Gastroesophageal sphincter (tissue), 4 donors: Measurements from ENCODE around the gene TNPO2. TPM values are rescaled to one million over a fixed set of nuclear protein-coding genes. Genes with fewer than 3 reads are reported as not detected.

Experiments used
- ATAC-seq: fragments of 150-250 bp; one replicate; pipeline ENCODE4 v1.9.1; 2016; ENCODE audit warnings: mild to moderate bottlenecking, moderate library complexity
- H3K27ac ChIP-seq, 4 donors: fragments of 200-600 bp; sonication (generic) in 3 of 4; 1 replicate in 3 of 4; 2 replicates in 1 of 4; pipeline ENCODE4 v1.5.1; 2016 to 2019
- H3K27me3 ChIP-seq: fragments of 200-600 bp; sonication (generic); one replicate; pipeline ENCODE4 v1.5.1; 2019
- H3K36me3 ChIP-seq, 2 donors: fragments of 200-600 bp; sonication (generic); one replicate each; pipeline ENCODE4 v1.5.1; 2019; ENCODE audit warnings: control low read depth in 1 of 2
- H3K4me1 ChIP-seq, 3 donors: fragments of 200-600 bp; sonication (generic); 1 replicate in 2 of 3; 2 replicates in 1 of 3; pipeline ENCODE4 v1.5.1; 2016 to 2019; ENCODE audit warnings: control low read depth in 2 of 3
- H3K4me3 ChIP-seq, 2 donors: fragments of 200-600 bp; sonication (generic); one replicate each; pipeline ENCODE4 v1.5.1; 2019; ENCODE audit warnings: mild to moderate bottlenecking in 1 of 2, moderate library complexity in 1 of 2
- H3K9me3 ChIP-seq, 3 donors: fragments of 200-600 bp; sonication (generic); one replicate each; pipeline ENCODE4 v1.5.1; 2017 to 2019; ENCODE audit warnings: control low read depth in 2 of 3
- EP300 ChIP-seq: sonication (generic); formaldehyde crosslinking; IDR thresholded peaks from one replicate; pipeline ENCODE4 v1.6.1; 2017; ENCODE audit warnings: antibody characterized with exemption, mild to moderate bottlenecking
- POLR2A ChIP-seq, 2 donors: fragments of 450-650 bp; IDR thresholded peaks; one replicate each; pipeline ENCODE4 v1.6.1; 2017; ENCODE audit warnings: antibody characterized with exemption in 2 of 2, mild to moderate bottlenecking in 2 of 2, moderate library complexity in 1 of 2
- POLR2AphosphoS5 ChIP-seq: sonication (generic); formaldehyde crosslinking; IDR thresholded peaks from one replicate; pipeline ENCODE4 v1.6.1; 2017; ENCODE audit warnings: antibody characterized with exemption
- WGBS, 2 donors: methylation state at CpG; one replicate each; pipeline ENCODE4 v1.1.5; 2018; ENCODE audit warnings: low coverage in 1 of 2; 5-methylcytosine and 5-hydroxymethylcytosine counted together
- total RNA-seq, 4 donors: library from RNA; depleted of rRNA; stranded (reverse); fragments of >200 nt; gene quantifications; one replicate each; pipeline ENCODE4 v1.1.0, GENCODE V29; 2016
- TF ChIP-seq, protein P1 (sequence below), 4 experiments: fragments of 200-600 bp in 2 of 4; fragments of 450-650 bp in 2 of 4; sonication (generic) in 1 of 4; IDR thresholded peaks; one replicate each; pipeline ENCODE4 v1.5.1; 2017 to 2019; ENCODE audit warnings: antibody characterized with exemption in 4 of 4, mild to moderate bottlenecking in 2 of 4, moderate library complexity in 2 of 4

TNPO2 gene
- total RNA-seq, 4 donors from 2014 or later: 52.0 to 89.2 (median 76.1) TPM

DNA sequence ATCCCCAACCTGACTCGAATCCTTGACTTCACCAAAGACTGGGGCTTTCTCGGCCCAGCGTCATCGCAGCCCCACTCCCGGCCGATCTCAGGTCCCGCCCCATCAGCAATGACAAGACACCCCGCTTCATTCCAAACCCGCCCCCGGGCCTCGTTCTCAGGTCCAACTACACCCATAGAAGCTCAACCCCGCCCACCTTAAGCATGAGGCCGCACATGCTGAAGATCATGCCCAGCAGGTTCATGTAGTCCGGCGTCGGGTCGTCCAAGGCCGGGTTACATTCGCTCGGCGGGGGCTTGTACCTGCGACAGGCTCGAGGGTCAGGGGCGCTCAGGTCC lies 54.8 kb downstream of the TNPO2 start:
- Histone ChIP-seq H3K9me3 (no peaks in the 10 kb centered on the region), H3K4me1 (peaks cover 0 to 69% (median 35%) of the 10 kb centered on the region in 3 donors), H3K36me3 (peaks cover 0 to 41% of the 10 kb centered on the region in 2 donors), H3K27ac (peak overlapping the region; percentile 85 to 98 (median 94)), H3K4me3 (peak overlapping the region; percentile 83 to 85), H3K27me3 (no peaks in the 10 kb centered on the region)
- WGBS, 2 donors: 1% methylated on average over 16 of the region's 24 CpGs; no CpG with 5 or more reads in 1 of the 2 donors
- TF ChIP-seq POLR2A (IDR thresholded peaks at IDR 0.05): peak in 1 of 2 donors; percentile 3
- TF ChIP-seq EP300: no peak
- TF ChIP-seq, protein P1, sequence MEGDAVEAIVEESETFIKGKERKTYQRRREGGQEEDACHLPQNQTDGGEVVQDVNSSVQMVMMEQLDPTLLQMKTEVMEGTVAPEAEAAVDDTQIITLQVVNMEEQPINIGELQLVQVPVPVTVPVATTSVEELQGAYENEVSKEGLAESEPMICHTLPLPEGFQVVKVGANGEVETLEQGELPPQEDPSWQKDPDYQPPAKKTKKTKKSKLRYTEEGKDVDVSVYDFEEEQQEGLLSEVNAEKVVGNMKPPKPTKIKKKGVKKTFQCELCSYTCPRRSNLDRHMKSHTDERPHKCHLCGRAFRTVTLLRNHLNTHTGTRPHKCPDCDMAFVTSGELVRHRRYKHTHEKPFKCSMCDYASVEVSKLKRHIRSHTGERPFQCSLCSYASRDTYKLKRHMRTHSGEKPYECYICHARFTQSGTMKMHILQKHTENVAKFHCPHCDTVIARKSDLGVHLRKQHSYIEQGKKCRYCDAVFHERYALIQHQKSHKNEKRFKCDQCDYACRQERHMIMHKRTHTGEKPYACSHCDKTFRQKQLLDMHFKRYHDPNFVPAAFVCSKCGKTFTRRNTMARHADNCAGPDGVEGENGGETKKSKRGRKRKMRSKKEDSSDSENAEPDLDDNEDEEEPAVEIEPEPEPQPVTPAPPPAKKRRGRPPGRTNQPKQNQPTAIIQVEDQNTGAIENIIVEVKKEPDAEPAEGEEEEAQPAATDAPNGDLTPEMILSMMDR (IDR thresholded peaks at IDR 0.05): no peak
- no peak for TF ChIP-seq POLR2AphosphoS5
- peak; percentile 35 for ATAC-seq

DNA sequence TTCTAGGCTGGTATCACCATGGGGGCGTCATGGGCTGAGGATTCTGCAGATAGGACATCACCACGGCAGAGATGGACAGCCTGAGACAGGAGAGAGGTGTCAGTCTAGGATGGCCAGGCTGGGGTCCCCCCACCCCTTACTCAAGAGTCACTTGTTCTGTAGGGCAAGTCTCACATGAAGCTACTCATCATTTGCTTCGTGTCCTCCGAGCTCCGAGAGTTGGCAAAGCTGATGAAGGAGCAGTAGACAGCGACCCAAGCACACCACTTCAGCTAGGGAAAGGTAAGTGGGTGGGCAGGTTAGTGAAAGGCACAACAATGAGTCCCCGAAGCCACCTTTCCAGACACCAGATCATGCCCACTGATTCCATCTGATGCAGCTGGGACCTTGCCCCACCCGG lies 55.4 kb downstream of the TNPO2 start:
- peak overlapping the region; percentile 83 to 85 for H3K4me3 ChIP-seq
- TF ChIP-seq, protein P1 (IDR thresholded peaks at IDR 0.05): no peak
- no peak for TF ChIP-seq POLR2A (IDR thresholded peaks at IDR 0.05)
- no peak for TF ChIP-seq EP300
- no peak for TF ChIP-seq POLR2AphosphoS5
- peaks cover 0 to 69% (median 35%) of the 10 kb centered on the region in 3 donors for H3K4me1 ChIP-seq
- H3K36me3 ChIP-seq: peaks cover 0 to 41% of the 10 kb centered on the region in 2 donors
- WGBS, 2 donors: 67% methylated on average over 5 of the region's 8 CpGs; no CpG with 5 or more reads in 1 of the 2 donors
- ATAC-seq: no peak
- peak overlapping the region in 3 of 4 donors; percentile 92 to 98 (median 95) for H3K27ac ChIP-seq
- H3K27me3 ChIP-seq: no peaks in the 10 kb centered on the region
- H3K9me3 ChIP-seq: no peaks in the 10 kb centered on the region

DNA sequence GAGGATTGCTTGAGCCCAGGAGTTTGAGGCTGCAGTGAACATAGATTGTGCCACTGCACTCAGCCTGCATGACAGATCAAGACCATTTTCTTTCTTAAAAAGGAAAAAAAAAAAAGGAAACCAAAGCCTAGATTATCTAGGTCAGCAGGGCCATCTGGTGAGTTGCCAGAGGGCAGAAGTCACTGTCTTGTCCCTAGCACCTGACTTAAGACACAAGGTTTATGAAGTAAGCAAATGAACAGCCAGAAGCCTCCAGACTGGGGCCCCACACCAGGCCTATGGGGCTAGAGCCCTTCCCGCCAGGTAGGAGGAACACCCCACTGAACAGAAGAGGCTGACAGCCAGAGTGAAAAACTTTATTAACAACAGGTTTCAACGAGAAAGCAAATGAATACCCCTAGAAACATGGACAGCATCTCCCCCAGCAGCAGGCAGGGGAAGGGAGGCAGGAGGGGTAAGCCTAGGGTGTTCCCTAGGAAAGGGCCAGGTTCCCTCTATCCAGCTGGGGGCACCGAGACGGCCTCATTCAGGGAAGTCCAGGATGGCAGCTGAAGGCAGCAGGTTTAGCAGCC lies 55.9 kb downstream of the TNPO2 start:
- Histone ChIP-seq H3K4me1 (peaks cover 0 to 69% (median 35%) of the 10 kb centered on the region in 3 donors), H3K4me3 (peak overlapping the region in 1 of 2 donors; percentile 85), H3K27me3 (no peaks in the 10 kb centered on the region), H3K27ac (peak overlapping the region in 3 of 4 donors; percentile 92 to 98 (median 95)), H3K9me3 (no peaks in the 10 kb centered on the region), H3K36me3 (peaks cover 0 to 41% of the 10 kb centered on the region in 2 donors)
- ATAC-seq: no peak
- 64 to 79% methylated on average over 2 to 3 of the region's 4 CpGs for WGBS, 2 donors
- TF ChIP-seq POLR2A (IDR thresholded peaks at IDR 0.05) (no peak), POLR2AphosphoS5 (no peak), EP300 (no peak)
- TF ChIP-seq, protein P1 (IDR thresholded peaks at IDR 0.05): no peak

DNA sequence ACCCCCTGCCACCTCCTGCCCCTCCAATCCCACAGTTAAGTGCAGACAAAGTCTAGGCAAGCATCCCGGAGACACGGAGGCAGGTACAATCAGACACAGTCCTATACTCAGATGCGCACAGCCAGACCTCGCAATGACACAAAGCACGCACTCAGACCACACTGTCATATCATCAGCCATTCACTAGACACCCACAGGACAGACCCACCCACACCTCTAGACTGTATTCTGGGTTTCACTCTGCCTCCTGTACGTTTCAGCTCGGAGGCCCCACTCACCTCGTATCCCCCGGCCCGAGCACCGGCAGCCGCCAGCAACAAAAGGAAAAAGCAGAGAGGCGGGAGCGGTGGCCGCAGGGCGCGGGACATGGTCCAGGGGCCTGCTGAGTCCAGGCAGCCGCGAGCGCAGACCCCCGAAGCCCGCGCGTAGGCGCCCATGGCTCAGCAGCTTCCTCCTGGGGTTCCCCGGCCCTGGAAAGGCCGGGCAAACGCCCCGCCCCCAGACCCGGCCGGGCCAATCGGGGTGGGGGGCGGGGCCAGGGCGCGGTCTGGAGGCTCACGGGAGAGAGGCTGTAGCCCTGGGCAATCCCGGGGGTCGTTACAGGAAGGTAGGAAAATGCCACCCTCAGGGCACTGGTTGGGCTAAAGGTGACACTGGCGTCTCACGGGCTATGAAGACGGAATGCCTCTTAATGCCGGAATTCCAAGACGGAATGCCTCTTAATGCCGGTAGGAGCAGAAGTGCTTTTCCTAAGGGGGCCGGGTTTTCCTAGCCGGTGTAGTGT lies 57.3 kb downstream of the TNPO2 start, which contains the start of the genes MAN2B1 and WDR83:
Gene MAN2B1, minus strand, starts transcription at position 478 of the 784 bp plus-strand sequence. Its CDS starts 41 bp downstream, at position 437.
Gene WDR83, plus strand, starts transcription at position 543 of the 784 bp plus-strand sequence. CDS start 2,984 bp downstream, outside the sequence.
- Histone ChIP-seq H3K4me3 (peak within 1 kb of the TSS; percentile 61 to 66), H3K4me1 (peaks cover 0 to 62% (median 35%) of the 10 kb centered on the region in 3 donors), H3K9me3 (no peaks in the 10 kb centered on the region), H3K27me3 (no peaks in the 10 kb centered on the region), H3K36me3 (peaks cover 0 to 46% of the 10 kb centered on the region in 2 donors), H3K27ac (peak within 1 kb of the TSS; percentile 40 to 89 (median 81))
- WGBS, 2 donors: 0 to 5% methylated on average over 7 to 11 of the region's 46 CpGs
- TF ChIP-seq EP300 (no peak), POLR2A (IDR thresholded peaks at IDR 0.05) (peak; percentile 40 to 41), POLR2AphosphoS5 (peak; percentile 12)
- peak; percentile 88 for ATAC-seq

DNA sequence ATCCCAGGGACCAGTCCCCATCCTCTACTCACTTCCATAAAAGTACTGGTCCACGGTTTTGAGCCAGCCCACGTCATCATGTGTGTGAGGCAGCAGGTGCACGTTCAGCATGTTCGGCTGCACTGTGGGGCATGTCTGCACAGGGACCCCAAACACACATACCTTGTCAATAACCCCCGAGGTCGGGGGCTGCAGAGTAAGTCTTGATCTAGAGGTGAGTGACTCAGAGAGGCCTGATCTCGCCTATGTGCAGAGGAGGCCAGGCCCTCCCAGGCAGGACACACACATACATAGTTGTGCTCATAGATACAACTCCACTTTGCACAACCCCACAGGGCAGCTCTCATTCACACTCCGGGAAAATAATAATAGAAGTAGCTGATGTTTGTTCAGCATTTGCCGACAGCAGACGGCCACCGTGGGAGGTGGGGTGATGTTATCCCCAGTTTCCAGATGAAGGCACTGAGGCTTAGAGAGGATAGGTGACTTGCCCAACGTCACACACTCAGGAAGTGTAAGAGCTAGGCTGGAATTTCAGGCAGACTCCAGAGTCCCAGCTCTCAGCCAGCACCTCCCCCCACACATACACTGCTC lies 58.0 kb downstream of the TNPO2 start:
- Histone ChIP-seq H3K27me3 (no peaks in the 10 kb centered on the region), H3K9me3 (no peaks in the 10 kb centered on the region), H3K27ac (peak overlapping the region in 3 of 4 donors; percentile 81 to 89 (median 81)), H3K4me1 (peaks cover 0 to 55% (median 34%) of the 10 kb centered on the region in 3 donors), H3K4me3 (peak overlapping the region; percentile 61 to 66), H3K36me3 (peaks cover 0 to 53% of the 10 kb centered on the region in 2 donors)
- no peak for TF ChIP-seq EP300
- TF ChIP-seq, protein P1 (IDR thresholded peaks at IDR 0.05): no peak
- no peak for TF ChIP-seq POLR2AphosphoS5
- TF ChIP-seq POLR2A (IDR thresholded peaks at IDR 0.05): no peak
- WGBS, 2 donors: 50 to 52% methylated on average over 2 to 12 of the region's 12 CpGs
- no peak for ATAC-seq
